NCI-H2081 treated with DMSO at 0.1 percent for 48 hours (cell line): ENCODE results near the gene ZCCHC10.
"Not testable (repeated sequence)": the region's sequence is repeated elsewhere in the genome, so short reads cannot be mapped to it uniquely, and the experiment has no call there.

Experiments used
- DNase-seq: peaks from one replicate; lab custom pipeline; 2025; lab: John Stamatoyannopoulos, UW

Gene ZCCHC10

DNA sequence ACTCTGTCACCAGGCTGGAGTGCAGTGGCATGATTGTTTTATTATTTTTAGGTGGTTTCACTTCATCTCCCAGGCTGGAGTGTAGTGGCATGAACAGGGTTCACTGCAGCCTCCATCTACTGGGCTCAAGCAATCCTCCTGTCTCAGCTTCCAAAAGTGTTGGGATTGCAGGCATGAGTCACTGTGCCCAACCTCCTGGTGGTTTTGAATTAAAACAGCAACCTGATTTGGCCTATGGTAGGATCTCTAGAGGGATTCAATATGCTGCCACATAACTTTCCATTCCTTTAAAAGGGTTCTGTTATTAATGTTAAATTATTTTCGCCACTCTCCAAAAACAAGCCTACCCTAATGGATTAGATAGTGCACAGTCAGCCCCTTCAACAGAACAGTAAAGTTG lies 15.6 kb upstream of the ZCCHC10 start:
- no peak for DNase-seq

DNA sequence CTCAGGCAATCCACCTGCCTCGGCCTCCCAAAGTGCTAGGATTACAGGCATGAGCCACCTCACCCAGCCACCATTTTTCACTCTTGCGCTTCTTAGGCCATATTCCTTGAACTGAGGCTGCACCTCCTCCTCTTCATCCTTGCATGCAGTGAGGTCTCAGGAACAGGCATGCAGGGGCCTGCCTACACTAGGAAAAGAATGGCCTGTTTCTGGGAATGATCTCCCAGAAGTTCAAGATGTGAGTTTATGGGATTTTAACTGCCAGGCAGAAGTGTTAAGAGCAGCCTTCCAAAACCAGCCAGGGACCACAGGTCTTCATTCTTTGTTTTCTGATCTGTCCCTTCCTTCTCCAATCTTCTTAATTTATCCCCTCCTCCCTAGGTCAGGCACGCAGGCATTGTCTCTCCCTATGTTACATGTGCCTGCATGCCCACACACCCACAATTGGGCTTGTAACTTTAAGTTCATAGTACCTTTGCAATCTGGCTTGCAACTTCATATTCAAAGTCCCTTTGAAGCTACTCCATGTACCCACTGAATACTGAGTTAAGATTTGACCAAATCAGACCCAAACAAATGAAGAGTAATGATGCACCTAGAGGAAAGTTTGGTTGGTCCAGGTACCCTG lies 14.9 kb upstream of the ZCCHC10 start:
- no peak for DNase-seq

DNA sequence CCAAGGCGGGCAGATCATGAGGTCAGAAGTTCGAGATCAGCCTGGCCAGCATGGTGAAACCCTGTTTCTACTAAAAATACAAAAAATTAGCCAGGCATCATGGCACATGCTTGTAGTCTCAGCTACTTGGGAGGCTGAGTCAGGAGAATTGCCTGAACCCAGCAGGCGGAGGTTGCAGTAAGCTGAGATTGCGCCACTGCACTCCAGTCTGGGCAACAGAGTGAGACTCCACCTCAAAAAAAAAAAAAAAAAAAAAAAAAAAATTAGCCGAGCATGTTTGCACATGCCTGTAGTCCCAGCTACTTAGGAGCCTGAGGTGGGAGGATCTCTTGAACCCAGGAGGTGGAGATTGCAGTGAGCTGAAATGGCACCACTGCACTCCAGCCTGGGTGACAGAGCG lies 10.3 kb upstream of the ZCCHC10 start:
- DNase-seq, result not testable (repeated sequence)

DNA sequence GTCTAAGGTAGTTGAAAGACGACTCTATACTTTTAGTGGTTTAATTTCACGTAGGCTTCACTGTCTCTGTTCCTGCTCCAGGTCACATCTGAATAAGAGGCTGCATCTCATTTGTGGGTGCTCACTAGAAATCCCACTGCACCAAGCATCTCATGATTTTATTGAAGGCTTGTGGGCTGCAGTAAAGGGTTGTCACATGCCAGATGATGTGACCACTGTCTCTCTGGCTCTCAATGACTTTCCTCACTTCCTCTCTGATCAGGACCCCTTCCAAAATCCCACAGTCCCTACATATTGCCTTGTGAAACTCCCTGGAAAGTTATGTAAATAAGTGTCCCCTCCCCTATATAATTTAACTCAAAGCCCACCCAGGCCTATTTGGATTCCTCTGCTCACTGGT lies 8.9 kb upstream of the ZCCHC10 start:
- no peak for DNase-seq

DNA sequence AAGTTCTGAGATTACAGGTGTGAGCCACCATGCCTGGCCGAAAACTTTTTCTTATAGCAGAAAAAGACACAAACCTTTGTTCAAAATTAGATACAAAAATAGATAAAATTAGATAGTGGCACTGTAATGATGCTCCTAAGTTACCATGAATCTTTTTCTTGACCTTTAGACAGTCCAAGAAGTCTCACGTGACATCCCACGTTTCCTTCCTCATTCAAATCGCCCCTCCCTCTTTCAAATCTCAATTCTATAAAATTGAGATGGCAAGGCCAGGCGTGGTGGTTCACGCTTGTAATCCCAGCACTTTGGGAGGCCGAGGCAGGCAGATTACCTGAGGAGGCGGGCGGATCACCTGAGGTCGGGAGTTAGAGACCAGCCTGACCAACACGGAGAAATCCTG lies 7.7 kb upstream of the ZCCHC10 start:
- DNase-seq, result no peak

DNA sequence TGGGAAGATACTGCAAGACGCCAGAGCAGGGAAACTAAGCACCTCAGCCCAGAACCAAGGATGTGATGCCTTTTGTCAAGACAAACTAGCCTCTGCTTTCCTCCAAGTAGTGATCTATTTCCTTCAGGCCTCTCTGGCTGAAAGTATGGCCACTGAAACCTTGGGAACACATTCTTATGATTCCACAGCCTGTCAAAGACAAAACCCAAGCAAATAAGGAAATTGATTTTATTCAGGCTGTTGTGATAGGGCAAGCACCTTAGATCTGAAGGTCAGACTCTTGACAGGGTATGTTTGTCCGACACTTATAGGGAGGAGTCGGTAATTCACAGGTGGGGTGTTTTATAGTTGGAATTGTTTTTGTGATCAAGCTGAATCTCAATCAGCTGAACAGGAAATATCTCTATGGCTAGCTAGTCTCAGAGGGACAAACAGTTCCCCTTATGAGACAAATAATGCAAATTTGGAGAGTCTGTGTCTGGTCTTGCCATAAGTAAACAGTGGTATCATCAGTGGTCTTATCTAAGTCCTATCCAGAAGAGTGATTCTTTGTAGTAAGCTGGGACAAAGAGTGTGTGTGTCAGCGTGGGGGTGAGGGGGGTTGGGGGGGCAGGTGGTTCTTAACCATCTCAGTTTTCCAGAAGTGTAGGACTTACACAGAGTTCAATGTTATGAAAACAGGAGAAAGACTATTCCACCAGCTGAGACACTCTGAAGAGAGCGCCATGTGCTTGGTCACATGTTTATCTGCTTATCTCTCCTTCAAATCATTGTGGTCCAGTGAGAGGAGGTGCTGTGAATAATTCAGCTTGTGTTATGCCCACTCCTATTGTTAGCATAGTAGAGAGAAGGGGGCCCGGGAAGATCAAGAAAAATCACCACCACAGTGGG lies 6.7 kb upstream of the ZCCHC10 start:
- DNase-seq, result no peak

DNA sequence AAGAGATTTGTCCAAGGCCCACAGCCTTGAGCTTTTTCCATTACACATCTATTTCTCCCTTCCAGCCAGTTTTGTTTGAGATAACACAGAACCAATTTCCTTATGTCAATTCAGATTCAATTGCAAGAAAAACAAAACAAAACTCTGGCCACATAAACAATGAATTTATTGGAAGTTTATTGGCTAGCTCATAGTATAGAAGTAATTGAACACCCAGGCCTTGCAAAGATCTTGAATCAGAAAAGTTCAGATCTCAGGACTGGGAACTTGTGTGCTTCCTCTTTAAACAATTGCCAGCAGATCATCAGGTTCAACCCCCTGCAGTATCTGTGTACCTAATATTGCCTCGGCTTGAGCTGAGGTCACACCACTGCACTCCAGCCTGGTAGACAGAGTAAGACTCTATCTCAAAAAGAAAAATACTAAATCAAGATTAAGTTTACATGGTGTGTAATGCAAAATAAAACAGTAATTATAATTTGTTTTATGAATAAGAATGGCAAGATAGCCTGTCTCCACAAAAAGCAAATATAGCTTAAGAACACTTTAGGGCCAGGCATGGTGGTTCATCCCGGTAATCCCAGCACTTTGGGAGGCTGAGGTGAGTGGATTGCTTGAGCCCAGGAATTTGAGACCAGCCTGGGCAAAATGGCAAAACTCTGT lies 4.1 kb upstream of the ZCCHC10 start:
- no peak for DNase-seq

DNA sequence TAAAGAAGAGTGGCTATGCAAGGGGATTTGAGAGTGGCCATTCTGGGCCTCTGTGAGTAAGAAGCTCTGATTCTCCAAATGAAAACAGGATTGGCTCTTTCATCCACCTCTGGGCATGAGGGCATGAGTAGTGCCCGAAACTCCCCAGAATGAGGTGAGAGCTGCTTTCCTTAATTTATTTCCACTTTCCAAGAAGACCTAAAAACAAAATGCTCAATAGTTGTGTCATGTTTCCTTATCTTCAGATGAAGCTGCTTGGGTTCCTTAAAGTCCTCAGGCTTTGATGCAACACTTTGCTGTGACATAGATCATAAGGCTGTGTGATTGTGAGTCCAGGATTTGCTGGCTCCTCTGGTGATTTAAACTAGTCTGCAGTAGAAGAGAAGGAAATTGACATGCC lies 3.1 kb upstream of the ZCCHC10 start:
- no peak for DNase-seq

DNA sequence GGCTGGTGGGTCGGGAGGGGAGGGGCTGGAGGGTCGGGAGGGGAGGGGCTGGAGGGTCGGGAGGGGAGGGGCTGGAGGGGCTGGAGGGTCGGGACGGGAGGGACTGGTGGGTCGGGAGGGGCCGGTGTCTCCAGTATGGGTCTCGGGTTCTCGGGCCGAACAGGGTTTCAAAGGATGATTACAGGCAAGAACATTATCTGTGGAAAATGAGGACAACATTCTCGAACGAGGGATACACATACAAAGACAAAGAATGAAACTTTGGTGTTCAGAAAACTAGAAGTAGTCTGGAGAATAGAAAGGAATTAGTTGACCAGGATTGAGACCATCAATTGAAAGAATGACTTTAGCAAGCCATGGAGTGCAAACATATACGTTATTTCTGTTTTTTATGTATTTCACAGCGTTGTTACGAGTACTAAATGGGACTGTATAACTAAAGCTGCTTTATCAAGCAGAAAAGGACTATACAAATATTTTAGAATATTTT lies 360 bp upstream of the ZCCHC10 start:
- DNase-seq, result no peak

DNA sequence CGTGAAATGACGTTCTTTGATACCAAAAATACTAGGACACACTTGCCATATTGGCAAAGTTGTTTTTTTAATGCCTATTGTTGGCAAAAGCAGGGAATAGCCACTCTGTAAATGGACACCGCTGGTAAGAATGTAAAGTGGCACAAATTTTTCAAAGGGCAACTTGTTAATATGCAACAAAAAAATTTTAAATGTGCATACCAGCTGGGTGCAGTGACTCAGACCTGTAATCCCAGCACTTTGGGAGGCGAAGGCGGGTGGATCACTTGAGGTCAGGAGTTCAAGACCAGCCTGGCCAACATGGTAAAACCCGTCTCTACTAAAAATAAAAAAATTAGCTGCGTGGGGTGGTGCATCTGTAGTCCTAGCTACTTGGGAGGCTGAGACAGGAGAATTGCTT lies 6.9 kb downstream of the ZCCHC10 start:
- not testable (repeated sequence) for DNase-seq

DNA sequence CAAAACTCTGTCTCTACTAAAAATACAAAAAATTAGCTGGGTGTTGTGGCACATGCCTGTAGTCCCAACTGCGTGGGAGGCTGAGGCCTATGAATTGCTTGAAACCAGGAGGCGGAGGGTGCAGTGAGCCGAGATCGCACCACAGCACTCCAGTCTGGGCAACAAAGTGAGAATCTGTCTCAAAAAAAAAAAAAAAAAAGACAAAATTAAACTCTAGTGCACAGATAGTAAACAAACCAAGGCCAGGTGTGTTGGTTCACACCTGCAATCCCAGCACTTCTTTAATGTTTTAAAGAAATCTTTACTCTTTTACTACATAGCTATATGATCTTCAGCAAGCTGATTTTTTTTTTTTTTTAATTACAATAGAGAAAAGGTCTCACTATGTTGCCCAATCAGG lies 8.4 kb downstream of the ZCCHC10 start:
- DNase-seq, result no peak

DNA sequence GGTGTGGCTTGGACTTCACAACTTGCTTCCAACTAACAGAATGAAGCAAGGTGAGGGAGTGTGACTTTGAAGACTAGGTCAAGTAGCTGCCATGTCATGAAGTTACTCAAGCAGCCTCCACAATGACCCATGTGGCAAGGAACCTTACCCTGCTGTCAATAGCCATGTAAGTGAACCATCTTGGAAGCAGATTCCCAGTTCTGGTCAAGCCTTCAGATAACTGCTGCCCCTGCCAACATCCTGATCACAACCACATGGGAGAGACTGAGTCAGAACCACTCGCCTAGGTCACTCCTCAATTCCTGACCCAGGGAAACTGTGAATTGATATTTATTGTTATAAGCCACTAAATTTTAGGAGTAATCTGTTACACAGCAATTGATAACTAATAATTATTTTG lies 10.9 kb downstream of the ZCCHC10 start:
- DNase-seq, result no peak

DNA sequence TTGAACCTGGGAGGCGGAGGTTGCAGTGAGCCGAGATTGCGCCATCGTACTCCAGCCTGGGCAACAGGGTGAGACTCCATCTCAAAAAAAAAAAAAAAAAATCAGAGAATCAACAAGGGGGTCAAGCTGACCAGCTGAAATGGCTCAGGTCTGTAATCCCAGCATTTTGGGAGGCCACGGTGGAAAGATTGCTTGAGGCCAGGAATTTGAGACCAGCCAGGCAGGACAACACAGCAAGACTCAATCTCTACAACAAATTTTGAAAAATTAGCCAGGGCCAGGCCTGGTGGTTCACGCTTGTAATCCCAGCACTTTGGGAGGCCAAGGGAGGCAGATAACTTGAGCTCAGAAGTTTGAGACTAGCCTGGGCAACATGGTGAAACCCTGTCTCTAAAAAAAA lies 17.9 kb downstream of the ZCCHC10 start:
- DNase-seq, result not testable (repeated sequence)

DNA sequence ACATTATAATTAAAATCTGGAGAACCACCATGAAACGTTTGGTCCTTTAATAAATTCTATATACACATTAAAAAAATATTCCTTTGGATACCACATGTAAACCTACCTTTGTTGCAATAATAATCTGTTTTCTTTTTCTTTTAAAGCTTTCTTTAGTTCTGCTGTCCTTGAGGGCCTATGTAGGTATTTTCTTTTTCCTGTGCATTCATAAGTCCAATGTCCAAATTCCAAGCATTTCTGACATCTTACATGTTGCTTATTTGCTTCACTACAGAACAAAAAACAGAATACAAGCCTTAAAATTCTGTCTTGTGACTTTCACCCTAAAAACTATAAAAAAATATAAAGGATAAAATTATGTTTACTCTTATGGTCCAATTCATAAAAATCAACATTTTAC lies 19.7 kb downstream of the ZCCHC10 start:
- DNase-seq, result no peak

DNA sequence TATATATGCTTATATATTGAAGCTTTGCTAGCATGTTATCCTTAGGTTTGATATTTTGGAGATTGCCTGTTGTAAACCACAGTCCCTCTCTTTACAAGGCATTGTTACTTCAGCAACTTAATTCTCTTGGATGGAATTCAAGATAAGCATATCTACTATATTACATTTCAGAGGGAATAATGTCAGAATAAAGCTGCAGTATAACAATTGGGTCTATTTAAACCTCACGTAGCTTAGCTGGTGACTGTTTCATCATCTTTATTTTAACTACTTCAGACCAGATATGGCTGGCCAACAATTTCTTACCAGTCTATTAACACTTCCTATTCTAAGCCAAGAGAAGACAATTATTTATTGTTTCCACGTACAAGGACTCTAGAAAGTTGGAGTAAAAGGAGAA lies 27.1 kb downstream of the ZCCHC10 start:
- no peak for DNase-seq

DNA sequence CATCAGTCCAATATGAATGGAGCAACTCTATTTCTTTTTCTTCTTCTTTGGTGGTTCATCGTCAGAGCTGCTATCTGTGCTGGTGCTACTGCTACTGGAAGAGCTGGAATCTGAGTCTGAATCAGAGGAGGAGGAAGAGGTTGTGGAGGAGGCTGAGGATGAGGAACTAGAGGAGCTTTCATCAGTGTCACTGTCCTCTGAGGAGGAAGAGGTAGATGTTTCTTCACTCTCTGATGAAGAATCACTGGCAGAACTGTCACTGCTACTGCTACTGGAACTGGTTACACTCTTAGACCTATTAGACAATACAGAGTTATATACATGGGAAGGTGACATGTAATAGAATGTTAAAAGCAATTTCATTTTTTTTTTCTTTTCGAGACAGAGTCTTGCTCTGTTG lies 27.8 kb downstream of the ZCCHC10 start:
- DNase-seq, result no peak

DNA sequence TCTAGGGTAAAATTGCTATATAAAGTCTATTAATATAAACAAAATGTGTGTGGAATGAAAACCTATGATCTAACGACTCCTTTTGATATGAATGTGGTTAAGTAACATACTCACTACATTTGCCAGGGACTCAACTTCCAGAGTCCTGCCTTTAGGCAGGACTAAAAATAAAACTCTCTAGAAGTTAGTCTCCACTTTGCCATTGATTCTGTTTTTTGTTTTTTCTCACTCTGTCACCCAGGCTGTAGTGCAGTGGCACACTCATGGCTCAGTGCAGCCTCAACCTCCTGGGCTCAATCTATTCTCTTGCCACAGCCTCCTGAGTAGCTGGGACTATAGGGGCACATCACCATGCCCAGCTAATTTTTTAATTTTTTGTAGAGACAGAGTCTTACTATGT lies 30.0 kb downstream of the ZCCHC10 start:
- no peak for DNase-seq

DNA sequence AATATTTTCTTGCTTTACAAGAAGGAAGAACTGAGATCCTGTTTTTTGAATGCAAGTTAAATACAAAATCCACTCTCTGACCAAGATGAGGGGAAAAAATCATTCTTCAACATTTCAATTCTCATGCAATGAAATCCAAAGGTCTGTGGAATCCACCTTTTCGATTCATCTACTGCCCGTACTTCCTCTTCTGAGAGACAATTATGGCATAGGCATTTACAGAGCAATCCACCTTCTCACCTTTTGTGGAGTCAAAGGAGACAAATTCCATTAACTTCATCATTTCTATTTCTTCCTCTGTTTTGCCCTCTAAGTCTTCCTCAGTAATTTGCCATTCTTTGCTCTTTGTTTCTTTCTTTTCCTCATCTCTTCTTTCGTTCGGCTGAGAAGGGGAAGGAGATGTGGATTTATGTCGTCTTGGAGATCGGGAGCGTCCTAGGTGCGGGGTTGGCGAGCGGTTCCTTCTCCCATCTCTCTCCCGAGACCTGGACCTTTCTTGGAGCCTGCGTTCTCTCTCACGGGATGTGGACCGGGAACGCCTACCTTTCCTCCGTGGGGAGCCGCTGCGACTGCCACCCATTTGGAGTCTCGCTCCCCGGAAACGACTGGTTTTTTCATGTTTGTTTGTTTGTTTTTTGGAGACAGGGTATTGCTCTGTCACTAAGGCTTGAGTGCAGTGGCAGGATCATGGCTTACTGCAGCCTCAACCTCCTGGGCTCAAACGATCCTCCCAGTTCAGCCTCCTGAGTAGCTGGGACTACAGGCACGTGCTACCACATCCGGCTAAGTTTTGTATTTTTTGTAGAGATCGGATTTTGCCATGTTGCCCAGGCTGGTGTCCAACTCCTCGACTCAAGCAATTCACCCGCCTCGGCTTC lies 38.6 kb downstream of the ZCCHC10 start:
- no peak for DNase-seq

DNA sequence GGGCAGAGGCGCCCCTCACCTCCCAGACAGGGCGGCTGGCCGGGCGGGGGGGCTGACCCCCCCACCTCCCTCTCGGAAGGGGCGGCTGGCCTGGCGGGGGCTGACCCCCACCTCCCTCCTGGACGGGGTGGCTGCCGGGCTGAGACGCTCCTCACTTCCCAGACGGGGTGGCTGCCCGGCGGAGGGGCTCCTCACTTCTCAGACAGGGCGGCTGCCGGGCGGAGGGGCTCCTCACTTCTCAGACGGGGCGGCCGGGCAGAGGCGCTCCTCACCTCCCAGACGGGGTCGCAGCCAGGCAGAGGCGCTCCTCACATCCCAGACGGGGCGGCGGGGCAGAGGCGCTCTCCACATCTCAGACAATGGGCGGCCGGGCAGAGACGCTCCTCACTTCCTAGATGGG lies 43.4 kb downstream of the ZCCHC10 start:
- not testable (repeated sequence) for DNase-seq

DNA sequence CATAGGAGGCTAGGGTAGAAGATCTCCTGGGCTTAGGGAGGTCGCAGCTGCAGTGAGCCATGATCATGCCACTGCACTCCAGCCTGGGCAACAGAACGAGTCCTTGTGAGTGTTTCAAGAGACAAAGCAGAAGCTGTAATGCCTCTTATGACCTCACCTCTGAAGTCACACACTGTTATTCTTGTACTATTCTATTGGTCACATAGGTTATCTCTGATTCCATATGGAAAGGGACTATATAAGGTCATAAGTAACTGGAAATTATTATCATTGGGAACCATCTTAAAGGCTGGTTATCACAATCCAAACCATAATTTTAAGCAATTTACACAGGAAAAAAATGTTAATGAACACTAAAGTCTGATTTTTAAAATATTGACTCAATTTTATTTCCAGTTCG lies 45.1 kb downstream of the ZCCHC10 start:
- DNase-seq, result no peak

DNA sequence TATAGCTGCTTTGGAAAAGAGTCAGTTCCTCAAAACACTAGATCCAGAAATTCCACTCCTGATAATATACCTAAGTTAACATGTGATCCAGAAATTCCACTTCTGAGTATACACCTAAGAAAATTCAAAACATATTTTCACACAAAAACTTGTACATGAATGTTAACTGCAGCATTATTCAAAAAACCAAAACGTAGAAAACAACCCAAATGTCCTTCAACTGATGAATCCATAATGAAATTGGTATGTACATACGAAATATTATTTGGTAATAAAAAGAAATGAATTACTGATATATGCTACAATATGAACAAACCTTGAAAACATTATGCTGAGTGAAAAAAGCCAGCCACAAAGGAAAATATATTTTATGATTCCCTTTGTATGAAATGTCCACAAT lies 46.4 kb downstream of the ZCCHC10 start:
- DNase-seq, result no peak

DNA sequence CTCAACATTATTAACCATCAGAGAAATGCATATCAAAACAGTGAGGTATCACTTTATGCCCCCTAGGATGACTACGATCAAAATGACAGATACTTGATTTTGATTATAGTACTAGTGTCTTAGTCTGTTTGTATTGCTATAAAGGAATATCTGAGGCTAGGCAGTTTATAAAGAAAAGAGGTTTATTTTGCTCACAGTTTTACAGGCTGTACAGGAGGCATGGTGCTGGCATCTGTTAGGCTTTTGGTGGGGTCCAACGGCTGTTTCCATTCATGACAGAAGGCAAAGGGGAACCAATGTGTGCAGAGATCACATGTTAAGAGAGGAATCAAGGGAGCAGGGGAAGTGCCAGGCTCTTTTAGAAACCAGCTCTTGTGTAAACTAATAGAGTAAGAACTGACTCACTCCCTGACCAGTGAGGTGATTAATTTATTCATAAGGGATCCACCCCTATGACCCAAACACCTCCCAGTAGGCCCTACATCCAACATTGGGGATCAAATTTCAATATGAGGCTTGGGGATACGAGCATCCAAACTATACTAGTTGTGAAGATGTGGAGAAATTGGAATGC lies 46.9 kb downstream of the ZCCHC10 start:
- no peak for DNase-seq
